ENCODE data around the gene ARVCF. TPM values are rescaled to one million over a fixed set of nuclear protein-coding genes. Genes with fewer than 3 reads are reported as not detected.

Gene ARVCF
- total and polyA plus RNA-seq, 9 of the 15 experiments (the other 6 are each of a cell fraction or from before 2014, with no cell fraction given), result 0.03 to 97.4 (median 15.6) TPM

DNA sequence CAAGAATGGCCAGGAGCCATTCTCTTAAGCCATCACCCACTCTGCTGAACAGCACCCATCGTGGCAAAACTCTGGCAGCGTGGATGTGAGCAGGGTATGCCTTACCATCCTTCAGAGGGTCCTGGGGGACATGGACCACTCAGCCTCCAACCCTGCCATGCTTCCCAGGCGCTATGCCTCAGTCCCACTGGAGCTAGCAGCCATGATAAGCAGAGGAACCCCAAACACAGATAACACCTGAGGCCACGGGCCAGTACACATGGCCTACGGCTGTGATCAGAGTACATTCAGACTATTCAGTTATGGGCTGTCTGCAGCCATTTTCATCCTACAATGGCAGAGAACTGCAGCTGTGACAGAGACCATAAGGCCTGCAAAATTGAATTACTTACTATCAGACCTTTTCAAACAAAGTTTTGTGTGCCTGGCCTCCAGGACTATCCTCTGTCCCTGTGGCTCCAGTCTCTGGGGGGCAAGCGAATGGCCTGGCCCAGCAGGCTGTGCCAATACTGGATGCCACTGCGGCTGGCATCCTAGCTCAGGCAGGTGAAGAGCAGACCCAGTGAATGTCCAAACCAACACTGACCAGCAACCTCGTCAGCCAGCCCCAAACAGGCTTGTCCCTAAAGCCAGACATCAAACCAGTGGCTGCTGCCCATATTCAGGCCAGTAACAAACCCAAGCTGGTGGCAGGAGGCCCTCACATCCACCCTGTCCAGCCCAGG, 6.9 kb downstream of the ARVCF start (continued):
- TF ChIP-seq, protein P1, sequence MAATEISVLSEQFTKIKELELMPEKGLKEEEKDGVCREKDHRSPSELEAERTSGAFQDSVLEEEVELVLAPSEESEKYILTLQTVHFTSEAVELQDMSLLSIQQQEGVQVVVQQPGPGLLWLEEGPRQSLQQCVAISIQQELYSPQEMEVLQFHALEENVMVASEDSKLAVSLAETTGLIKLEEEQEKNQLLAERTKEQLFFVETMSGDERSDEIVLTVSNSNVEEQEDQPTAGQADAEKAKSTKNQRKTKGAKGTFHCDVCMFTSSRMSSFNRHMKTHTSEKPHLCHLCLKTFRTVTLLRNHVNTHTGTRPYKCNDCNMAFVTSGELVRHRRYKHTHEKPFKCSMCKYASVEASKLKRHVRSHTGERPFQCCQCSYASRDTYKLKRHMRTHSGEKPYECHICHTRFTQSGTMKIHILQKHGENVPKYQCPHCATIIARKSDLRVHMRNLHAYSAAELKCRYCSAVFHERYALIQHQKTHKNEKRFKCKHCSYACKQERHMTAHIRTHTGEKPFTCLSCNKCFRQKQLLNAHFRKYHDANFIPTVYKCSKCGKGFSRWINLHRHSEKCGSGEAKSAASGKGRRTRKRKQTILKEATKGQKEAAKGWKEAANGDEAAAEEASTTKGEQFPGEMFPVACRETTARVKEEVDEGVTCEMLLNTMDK (IDR thresholded peaks at IDR 0.05; ENCODE audit: borderline replicate concordance, insufficient read depth, low read depth, low read length, poor library complexity, severe bottlenecking), result no peak
- no peak for TF ChIP-seq PYGO2 (tag; IDR thresholded peaks at IDR 0.05)
- TF ChIP-seq ZNF311 (CRISPR knock-in tag; IDR thresholded peaks at IDR 0.05), result no peak
- no peak for TF ChIP-seq ZNF232 (CRISPR knock-in tag; IDR thresholded peaks at IDR 0.05)
- TF ChIP-seq CTBP1 (IDR thresholded peaks at IDR 0.05; ENCODE audit: borderline replicate concordance), result no peak
- TF ChIP-seq ELK3 (CRISPR knock-in tag; IDR thresholded peaks at IDR 0.05), result no peak
- no peak for TF ChIP-seq PCBP1 (IDR thresholded peaks at IDR 0.05; ENCODE audit: low read depth, low read length, poor library complexity, severe bottlenecking)
- no peak; a peak in 1 of 6 replicates for TF ChIP-seq CTCF (IDR thresholded peaks at IDR 0.05 in 2 of 3, conservative IDR thresholded peaks at IDR 0.05 in 1 of 3; ENCODE audit: insufficient read depth in 2 of 3, low read depth in 1 of 3, low read length in 3 of 3)
- TF ChIP-seq NFYB (IDR thresholded peaks at IDR 0.05; ENCODE audit: extremely low read depth, insufficient read length), result no peak
- TF ChIP-seq ZFP36 (IDR thresholded peaks at IDR 0.05; ENCODE audit: low read depth, low read length, partially characterized antibody), result no peak
- no peak for TF ChIP-seq ZNF445 (CRISPR knock-in tag; IDR thresholded peaks at IDR 0.05; ENCODE audit: low read depth)

All from K562 (cell line).